Right lobe of liver (tissue), 4 donors: ENCODE results near the gene DAGLA.

Experiments used
- POLR2A ChIP-seq: fragments of 450-650 bp; IDR thresholded peaks from one replicate; pipeline ENCODE4 v1.6.1; 2017; ENCODE audit warnings: antibody characterized with exemption, mild to moderate bottlenecking
- TF ChIP-seq, protein P1 (sequence below), 4 donors: fragments of 200-600 bp in 3 of 4; fragments of 450-650 bp in 1 of 4; IDR thresholded peaks; one replicate each; pipeline versions ENCODE4 v1.5.1 to v1.8.0; 2016 to 2022; ENCODE audit warnings: antibody characterized with exemption in 4 of 4, mild to moderate bottlenecking in 2 of 4
- donor health status: DM: no; HTN: no; CAD: no.
- donor health status: DM: no; HTN: no; CAD: no.
- donor health status: DM: no; HTN: yes; CAD: no.

DNA sequence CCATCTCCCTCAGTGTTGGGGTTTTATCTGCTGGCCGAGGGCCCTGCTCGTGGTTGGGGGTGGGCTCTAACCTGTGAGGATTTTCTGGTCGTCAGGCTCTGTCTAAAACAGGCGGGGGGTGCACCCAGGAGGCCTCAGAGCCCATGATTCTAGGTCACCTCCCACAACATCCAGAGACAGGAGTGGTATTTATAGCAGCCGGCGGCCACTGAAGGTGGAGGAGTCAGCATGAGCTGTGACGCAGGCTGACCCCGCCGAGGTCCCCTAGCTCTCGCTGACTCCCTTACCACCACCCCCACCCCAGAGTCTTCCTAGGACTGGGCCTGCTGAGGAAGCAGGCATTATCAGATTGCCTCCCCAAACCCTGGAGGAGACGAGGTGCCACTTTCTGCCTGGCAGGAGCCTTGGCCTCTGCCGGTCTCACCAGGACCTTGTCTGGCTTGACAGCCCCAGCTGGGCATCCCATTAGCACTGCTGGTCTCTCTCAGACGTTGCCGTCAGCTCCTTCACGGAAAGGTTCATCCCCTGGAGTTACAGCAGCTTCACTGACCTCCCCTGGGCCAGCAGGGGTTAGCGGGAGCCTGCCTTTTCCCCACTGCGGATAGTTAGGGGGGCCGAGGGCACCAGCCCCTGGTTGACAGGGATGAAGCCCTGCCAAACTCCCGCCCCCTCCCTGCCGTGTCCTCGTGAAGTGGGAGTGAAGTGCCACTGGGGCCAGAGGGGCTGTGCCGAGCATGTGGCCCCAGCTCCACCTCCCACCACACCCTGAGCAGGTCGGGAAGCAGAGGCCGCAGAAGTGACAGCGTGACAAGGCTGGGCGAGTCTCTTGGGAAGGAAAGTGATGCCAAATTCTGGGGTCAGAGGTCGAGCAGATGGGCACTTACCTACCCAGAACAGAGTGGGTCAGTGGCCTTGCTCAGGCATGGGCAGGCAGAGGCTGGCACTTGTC lies 26.5 kb downstream of the DAGLA start:
- no peak for TF ChIP-seq POLR2A
- TF ChIP-seq, protein P1, sequence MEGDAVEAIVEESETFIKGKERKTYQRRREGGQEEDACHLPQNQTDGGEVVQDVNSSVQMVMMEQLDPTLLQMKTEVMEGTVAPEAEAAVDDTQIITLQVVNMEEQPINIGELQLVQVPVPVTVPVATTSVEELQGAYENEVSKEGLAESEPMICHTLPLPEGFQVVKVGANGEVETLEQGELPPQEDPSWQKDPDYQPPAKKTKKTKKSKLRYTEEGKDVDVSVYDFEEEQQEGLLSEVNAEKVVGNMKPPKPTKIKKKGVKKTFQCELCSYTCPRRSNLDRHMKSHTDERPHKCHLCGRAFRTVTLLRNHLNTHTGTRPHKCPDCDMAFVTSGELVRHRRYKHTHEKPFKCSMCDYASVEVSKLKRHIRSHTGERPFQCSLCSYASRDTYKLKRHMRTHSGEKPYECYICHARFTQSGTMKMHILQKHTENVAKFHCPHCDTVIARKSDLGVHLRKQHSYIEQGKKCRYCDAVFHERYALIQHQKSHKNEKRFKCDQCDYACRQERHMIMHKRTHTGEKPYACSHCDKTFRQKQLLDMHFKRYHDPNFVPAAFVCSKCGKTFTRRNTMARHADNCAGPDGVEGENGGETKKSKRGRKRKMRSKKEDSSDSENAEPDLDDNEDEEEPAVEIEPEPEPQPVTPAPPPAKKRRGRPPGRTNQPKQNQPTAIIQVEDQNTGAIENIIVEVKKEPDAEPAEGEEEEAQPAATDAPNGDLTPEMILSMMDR (IDR thresholded peaks at IDR 0.05), result no peak
